ENCODE measurements around the gene RAB9A.

- no peak for TF ChIP-seq EZH2 (IDR thresholded peaks at IDR 0.05)
- TF ChIP-seq POLR2AphosphoS5 (IDR thresholded peaks at IDR 0.05; ENCODE audit: borderline replicate concordance, low read depth, low read length), result no peak
- TF ChIP-seq FOXP2 (optimal IDR thresholded peaks at IDR 0.05; ENCODE audit: control extremely low read depth, extremely low read length, insufficient read depth), result no peak
Observed at GRCh38 chrX:13741695-13742094, 52.8 kb downstream of the RAB9A start.
